Panc1 (cell line): ENCODE measurements around the gene USP40. TPM values are rescaled to one million over a fixed set of nuclear protein-coding genes. Genes with fewer than 3 reads are reported as not detected.

Experiments used
- ATAC-seq: fragments of 200-7000 bp; cut with Tn5 transposase; 2 replicates; pipeline ENCODE4 v1.9.1; 2020; ENCODE audit warnings: mild to moderate bottlenecking, moderate library complexity
- BruUV-seq: library from RNA; stranded (reverse); fragments of 400-500 nt; replicated peaks from 2 replicates; lab custom pipeline; 2021; lab: Mats Ljungman, UMichigan
- CTCF ChIA-PET: fragments of 300-600 bp; sonication (Branson Sonifier 250); formaldehyde crosslinking; loops from one replicate; lab custom pipeline; 2022; ENCODE audit warnings: antibody characterized with exemption; lab: Charles Lee
- POLR2A ChIA-PET: fragments of 300-600 bp; sonication (Branson Sonifier 250); formaldehyde crosslinking; loops from one replicate; lab custom pipeline; 2022; ENCODE audit warnings: antibody characterized with exemption; lab: Charles Lee
- DNase-seq: peaks from one replicate; pipeline ENCODE4 v3.0.0-alpha.2; 2010; ENCODE audit warnings: low read depth, low spot score
- H3K27ac ChIP-seq: 2 replicates; pipeline ENCODE4 v1.5.1; 2011; ENCODE audit warnings: mild to moderate bottlenecking, low read length, inconsistent platforms
- H3K27me3 ChIP-seq: fragments of 200-500 bp; sonication (Bioruptor generic); 2 replicates; pipeline ENCODE4 v1.6.0; 2014; ENCODE audit warnings: low read length, inconsistent platforms; ENCODE audit not compliant: control insufficient read depth, insufficient read depth
- H3K36me3 ChIP-seq: fragments of 200-500 bp; sonication (Bioruptor generic); 2 replicates; pipeline ENCODE4 v1.5.1; 2014; ENCODE audit warnings: inconsistent platforms, mild to moderate bottlenecking, low read length, moderate library complexity; ENCODE audit not compliant: control insufficient read depth, insufficient read depth
- H3K4me1 ChIP-seq: 2 replicates; pipeline ENCODE4 v1.5.1; 2011; ENCODE audit warnings: inconsistent platforms, mild to moderate bottlenecking, low read length, moderate library complexity; ENCODE audit not compliant: control insufficient read depth, insufficient read depth
- H3K4me3 ChIP-seq, 2 experiments: 2 replicates each; pipeline ENCODE4 v1.5.1; 2011 to 2012; ENCODE audit warnings: low read depth in 2 of 2, low read length in 2 of 2, mild to moderate bottlenecking in 2 of 2, inconsistent platforms in 1 of 2, moderate library complexity in 1 of 2
- H3K9me3 ChIP-seq: fragments of 200-500 bp; sonication (Bioruptor generic); 2 replicates; pipeline ENCODE4 v1.5.1; 2014; ENCODE audit warnings: low read depth, mild to moderate bottlenecking, inconsistent platforms, low read length, moderate library complexity; ENCODE audit not compliant: control insufficient read depth, insufficient read depth
- CTCF ChIP-seq: fragments of 450-650 bp; IDR thresholded peaks from 2 replicates; pipeline ENCODE4 v1.5.1; 2017; ENCODE audit warnings: mild to moderate bottlenecking
- POLR2AphosphoS5 ChIP-seq: IDR thresholded peaks from 2 replicates; pipeline ENCODE4 v1.6.1; 2012; ENCODE audit warnings: mild to moderate bottlenecking, low read depth, low read length, moderate library complexity
- REST ChIP-seq, 2 experiments: IDR thresholded peaks; 2 replicates each; pipeline ENCODE4 v1.6.1; 2011 to 2012; ENCODE audit warnings: low read depth in 2 of 2, control low read depth in 1 of 2, low read length in 1 of 2, mild to moderate bottlenecking in 1 of 2, moderate library complexity in 1 of 2; ENCODE audit not compliant: insufficient read depth in 1 of 2
- SIN3A ChIP-seq: IDR thresholded peaks from 2 replicates; pipeline ENCODE4 v1.6.1; 2012; ENCODE audit warnings: low read depth, mild to moderate bottlenecking, low read length, moderate library complexity, borderline replicate concordance; ENCODE audit not compliant: insufficient read depth
- TCF7L2 ChIP-seq: IDR thresholded peaks from 2 replicates; pipeline ENCODE4 v1.6.1; 2011; ENCODE audit warnings: mild to moderate bottlenecking, low read depth, low read length, inconsistent platforms
- in situ Hi-C: cut with HindIII; loops from 2 replicates; pipeline ENCODE4 v1.10.0; 2016; ENCODE audit warnings: low sequenced_read_pairs, low pct_unique_long_range_greater_than_20kb
- intact Hi-C: fragments of 100-400 bp; cut with micrococcal nuclease; formaldehyde crosslinking; loops from one replicate; pipeline ENCODE4 v1.10.0; 2022; ENCODE audit not compliant: unreplicated experiment
- total RNA-seq: library from RNA; stranded (reverse); gene quantifications from one replicate; pipeline ENCODE4 v1.2.1, GENCODE V29; 2021; ENCODE audit not compliant: unreplicated experiment

Gene USP40
- total RNA-seq, 1 experiment from 2014 or later = 26.6 TPM

GRCh38 chr2:233481368-233482142 is 85.0 kb downstream of the USP40 start:
- no peak for DNase-seq
- peaks cover 2% of the 10 kb centered on the region for H3K36me3 ChIP-seq
- H3K4me3 ChIP-seq = no peak overlapping the region
- intact Hi-C loops = no loop called here
- peak overlapping the region; percentile 52 for H3K27ac ChIP-seq
- no peak for ATAC-seq
- in situ Hi-C loops = no loop called here
- no TSS peak for BruUV-seq
- ChIA-PET POLR2A (no interaction called here), CTCF (no interaction called here)
- peaks cover 8% of the 10 kb centered on the region for H3K4me1 ChIP-seq
- H3K27me3 ChIP-seq = no peaks in the 10 kb centered on the region
- TF ChIP-seq POLR2AphosphoS5 (no peak), TCF7L2 (no peak), CTCF (no peak), REST (IDR thresholded peaks at IDR 0.05; ENCODE audit: insufficient read depth in 1 of 2, low read depth in 2 of 2, low read length in 1 of 2) (no peak), SIN3A (no peak)
- H3K9me3 ChIP-seq = no peaks in the 10 kb centered on the region

GRCh38 chr2:233480490-233481202 is 85.9 kb downstream of the USP40 start:
- Histone ChIP-seq H3K4me3 (no peak overlapping the region), H3K27me3 (no peaks in the 10 kb centered on the region), H3K4me1 (peaks cover 3% of the 10 kb centered on the region; the same call in 1 of the 2 replicates), H3K36me3 (peaks cover 2% of the 10 kb centered on the region), H3K27ac (peak overlapping the region; percentile 58; the same call in 1 of the 2 replicates), H3K9me3 (no peaks in the 10 kb centered on the region)
- ChIA-PET CTCF (no interaction called here), POLR2A (no interaction called here)
- in situ Hi-C loops (no loop called here), intact Hi-C loops (no loop called here)
- DNase-seq = no peak
- ATAC-seq = peak; percentile 75
- TF ChIP-seq CTCF (peak; percentile 74; the same call in 1 of the 2 replicates), TCF7L2 (no peak)
- BruUV-seq = no TSS peak
